Measurements from ENCODE around the gene HSPA1B. TPM values are rescaled to one million over a fixed set of nuclear protein-coding genes. Genes with fewer than 3 reads are reported as not detected.
"Not testable (repeated sequence)": the region's sequence is repeated elsewhere in the genome, so short reads cannot be mapped to it uniquely, and the experiment has no call there.

HSPA1B gene
- total RNA-seq, 1 donor from 2014 or later = 132 TPM

DNA sequence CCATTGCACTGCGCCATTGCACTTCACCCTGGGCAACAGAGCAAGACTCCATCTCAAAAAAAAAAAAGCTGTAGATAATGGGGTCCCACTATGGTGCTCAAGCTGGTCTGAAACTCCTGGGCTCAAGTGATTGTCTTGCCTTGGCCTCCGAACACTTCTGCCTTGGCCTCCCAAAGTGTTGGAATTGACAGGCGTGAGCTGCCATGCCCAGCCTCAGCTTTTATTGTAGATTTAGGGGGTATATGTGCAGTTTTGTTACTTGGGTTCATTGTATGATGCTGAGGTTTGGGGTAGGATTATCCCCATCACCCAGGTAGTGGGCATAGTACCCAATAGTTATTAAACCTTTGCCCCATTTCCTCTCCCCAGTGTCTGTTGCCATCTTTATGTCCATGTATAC, 11.4 kb downstream of the HSPA1B start:
- DNase-seq (ENCODE audit: extremely low spot score, unreplicated experiment) = no peak
- Mint-ChIP-seq H3K4me1 (ENCODE audit: unreplicated experiment) (peaks cover 35% of the 10 kb centered on the region), H3K27me3 (no peaks in the 10 kb centered on the region), H3K9me3 (no peaks in the 10 kb centered on the region), H3K27ac (no peak overlapping the region), H3K4me3 (peak overlapping the region; percentile 33), H3K36me3 (peaks cover 43% of the 10 kb centered on the region)
- TF ChIP-seq, protein P1, sequence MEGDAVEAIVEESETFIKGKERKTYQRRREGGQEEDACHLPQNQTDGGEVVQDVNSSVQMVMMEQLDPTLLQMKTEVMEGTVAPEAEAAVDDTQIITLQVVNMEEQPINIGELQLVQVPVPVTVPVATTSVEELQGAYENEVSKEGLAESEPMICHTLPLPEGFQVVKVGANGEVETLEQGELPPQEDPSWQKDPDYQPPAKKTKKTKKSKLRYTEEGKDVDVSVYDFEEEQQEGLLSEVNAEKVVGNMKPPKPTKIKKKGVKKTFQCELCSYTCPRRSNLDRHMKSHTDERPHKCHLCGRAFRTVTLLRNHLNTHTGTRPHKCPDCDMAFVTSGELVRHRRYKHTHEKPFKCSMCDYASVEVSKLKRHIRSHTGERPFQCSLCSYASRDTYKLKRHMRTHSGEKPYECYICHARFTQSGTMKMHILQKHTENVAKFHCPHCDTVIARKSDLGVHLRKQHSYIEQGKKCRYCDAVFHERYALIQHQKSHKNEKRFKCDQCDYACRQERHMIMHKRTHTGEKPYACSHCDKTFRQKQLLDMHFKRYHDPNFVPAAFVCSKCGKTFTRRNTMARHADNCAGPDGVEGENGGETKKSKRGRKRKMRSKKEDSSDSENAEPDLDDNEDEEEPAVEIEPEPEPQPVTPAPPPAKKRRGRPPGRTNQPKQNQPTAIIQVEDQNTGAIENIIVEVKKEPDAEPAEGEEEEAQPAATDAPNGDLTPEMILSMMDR (conservative IDR thresholded peaks at IDR 0.05) = no peak

- Mint-ChIP-seq H3K27ac (peak overlapping the region; percentile 44), H3K4me1 (ENCODE audit: unreplicated experiment) (peaks cover 28% of the 10 kb centered on the region), H3K36me3 (peaks cover 41% of the 10 kb centered on the region)
- H3K9me3 Mint-ChIP-seq; H3K27me3 Mint-ChIP-seq; H3K4me3 Mint-ChIP-seq; DNase-seq (ENCODE audit: extremely low spot score, unreplicated experiment): not testable (repeated sequence)
These were observed 12.2 kb downstream of the HSPA1B start for GRCh38 chr6:31839779-31840126.

DNA sequence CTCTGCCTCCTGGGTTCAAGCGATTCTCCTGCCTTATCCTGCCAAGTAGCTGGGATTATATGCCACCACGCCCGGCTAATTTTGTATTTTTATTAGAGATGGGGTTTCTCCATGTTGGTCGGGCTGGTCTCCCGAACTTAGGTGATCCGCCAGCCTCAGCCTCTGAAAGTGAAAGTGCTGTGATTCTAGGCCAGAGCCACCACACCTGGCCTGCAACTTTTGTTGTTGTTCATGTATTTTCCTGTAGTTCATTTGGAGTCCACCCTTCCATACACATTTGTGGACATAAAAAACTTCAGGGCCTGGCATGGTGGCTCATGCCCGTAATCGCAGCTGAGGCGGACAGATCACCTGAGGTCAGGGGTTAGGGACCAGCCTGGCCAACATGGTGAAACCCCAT, 14.5 kb downstream of the HSPA1B start:
- peaks cover 12% of the 10 kb centered on the region for H3K4me1 Mint-ChIP-seq (ENCODE audit: unreplicated experiment)
- TF ChIP-seq, protein P1 (conservative IDR thresholded peaks at IDR 0.05) = no peak
- no peak for DNase-seq (ENCODE audit: extremely low spot score, unreplicated experiment)
- no peaks in the 10 kb centered on the region for H3K9me3 Mint-ChIP-seq
- H3K4me3 Mint-ChIP-seq = no peak overlapping the region
- peaks cover 25% of the 10 kb centered on the region for H3K36me3 Mint-ChIP-seq
- H3K27ac Mint-ChIP-seq = no peak overlapping the region
- H3K27me3 Mint-ChIP-seq = no peaks in the 10 kb centered on the region

- H3K27ac Mint-ChIP-seq = no peak overlapping the region
- no peak overlapping the region for H3K4me3 Mint-ChIP-seq
- TF ChIP-seq, protein P1 (conservative IDR thresholded peaks at IDR 0.05) = no peak
- DNase-seq (ENCODE audit: extremely low spot score, unreplicated experiment) = no peak
- H3K27me3 Mint-ChIP-seq = no peaks in the 10 kb centered on the region
- H3K36me3 Mint-ChIP-seq = peaks cover 14% of the 10 kb centered on the region
- H3K9me3 Mint-ChIP-seq = no peaks in the 10 kb centered on the region
- H3K4me1 Mint-ChIP-seq (ENCODE audit: unreplicated experiment) = peaks cover under 1% of the 10 kb centered on the region
These were observed 17.0 kb downstream of the HSPA1B start for GRCh38 chr6:31844507-31844906.

- TF ChIP-seq, protein P1 (conservative IDR thresholded peaks at IDR 0.05) = no peak
- Mint-ChIP-seq H3K36me3 (peaks cover 4% of the 10 kb centered on the region), H3K4me3 (no peak overlapping the region), H3K27ac (no peak overlapping the region), H3K9me3 (no peaks in the 10 kb centered on the region), H3K27me3 (no peaks in the 10 kb centered on the region), H3K4me1 (ENCODE audit: unreplicated experiment) (no peaks in the 10 kb centered on the region)
- no peak for DNase-seq (ENCODE audit: extremely low spot score, unreplicated experiment)
These were observed 19.9 kb downstream of the HSPA1B start for GRCh38 chr6:31847276-31847978.

DNA sequence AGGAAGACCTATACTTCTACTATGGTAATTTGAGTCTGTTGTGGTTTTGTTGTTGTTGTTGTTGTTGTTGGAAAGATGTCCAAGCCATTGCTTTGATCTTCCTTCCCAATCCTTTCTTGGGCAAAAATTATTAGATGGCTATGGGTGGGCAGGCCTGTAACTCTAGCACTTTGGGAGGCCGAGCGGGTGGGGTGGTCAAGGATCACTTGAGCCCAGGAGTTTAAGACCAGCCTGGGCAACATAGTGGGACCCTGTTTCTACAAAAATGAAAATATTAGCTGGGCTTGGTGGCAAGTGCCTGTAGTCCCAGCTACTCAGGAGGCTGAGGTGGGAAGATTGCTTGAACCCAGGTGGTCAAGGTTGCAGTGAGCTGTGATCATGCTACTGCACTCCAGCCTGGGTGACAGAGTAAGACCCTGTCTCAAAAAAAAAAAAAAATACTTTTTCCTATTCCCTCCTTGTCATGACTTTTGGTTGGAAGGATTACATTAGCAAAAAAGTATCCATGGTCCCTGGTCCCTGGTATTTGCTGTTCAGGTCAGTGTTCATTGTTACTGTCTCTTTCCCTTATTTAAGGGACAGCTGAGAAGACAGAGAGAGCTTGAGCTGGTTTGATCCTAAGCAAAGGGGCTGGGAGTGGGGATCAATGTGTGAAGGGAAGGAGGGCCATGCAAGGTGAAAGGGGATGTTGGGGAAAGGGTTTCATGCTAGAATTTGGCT, 23.4 kb downstream of the HSPA1B start:
- no peak for DNase-seq (ENCODE audit: extremely low spot score, unreplicated experiment)
- Mint-ChIP-seq H3K4me1 (ENCODE audit: unreplicated experiment) (no peaks in the 10 kb centered on the region), H3K36me3 (peaks cover 10% of the 10 kb centered on the region), H3K9me3 (no peaks in the 10 kb centered on the region), H3K27ac (peak overlapping the region; percentile 29), H3K27me3 (no peaks in the 10 kb centered on the region), H3K4me3 (peak overlapping the region; percentile 55)
- TF ChIP-seq, protein P1 (conservative IDR thresholded peaks at IDR 0.05) = no peak

Data from type B pancreatic cell (in vitro differentiated cells).